ENCODE results near the gene FANCE. TPM values are rescaled to one million over a fixed set of nuclear protein-coding genes. Genes with fewer than 3 reads are reported as not detected.

The FANCE gene
- total RNA-seq, 1 experiment from 2014 or later, result 4.3 TPM

DNA sequence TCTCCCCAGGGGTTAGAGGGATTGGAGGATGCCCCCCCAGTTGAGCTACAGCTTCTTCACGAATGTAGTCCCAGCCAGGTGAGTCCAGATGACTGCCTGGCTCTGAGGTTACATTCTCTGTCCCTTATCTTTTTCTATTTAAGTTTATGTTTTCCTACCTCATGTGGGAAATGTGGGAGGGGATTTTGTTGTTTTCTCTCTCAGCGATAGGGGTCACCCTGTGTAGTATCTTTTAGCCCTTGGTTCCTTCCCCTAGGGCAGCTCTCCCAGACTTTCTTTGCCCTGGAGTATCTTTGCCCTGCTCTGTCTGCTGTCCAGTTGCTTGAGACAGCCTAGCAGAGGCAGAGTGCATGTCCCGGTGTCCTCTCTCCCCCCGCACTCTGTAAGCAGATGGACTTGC, 5.8 kb downstream of the FANCE start:
- TF ChIP-seq POLR2AphosphoS5 (IDR thresholded peaks at IDR 0.05; ENCODE audit: low read depth, low read length) (no peak), TCF7L2 (IDR thresholded peaks at IDR 0.05; ENCODE audit: low read depth, low read length) (no peak), REST (IDR thresholded peaks at IDR 0.05; ENCODE audit: insufficient read depth in 1 of 2, low read depth in 2 of 2, low read length in 1 of 2) (no peak), SIN3A (IDR thresholded peaks at IDR 0.05; ENCODE audit: borderline replicate concordance, insufficient read depth, low read depth, low read length) (no peak)
- TF ChIP-seq, protein P1, sequence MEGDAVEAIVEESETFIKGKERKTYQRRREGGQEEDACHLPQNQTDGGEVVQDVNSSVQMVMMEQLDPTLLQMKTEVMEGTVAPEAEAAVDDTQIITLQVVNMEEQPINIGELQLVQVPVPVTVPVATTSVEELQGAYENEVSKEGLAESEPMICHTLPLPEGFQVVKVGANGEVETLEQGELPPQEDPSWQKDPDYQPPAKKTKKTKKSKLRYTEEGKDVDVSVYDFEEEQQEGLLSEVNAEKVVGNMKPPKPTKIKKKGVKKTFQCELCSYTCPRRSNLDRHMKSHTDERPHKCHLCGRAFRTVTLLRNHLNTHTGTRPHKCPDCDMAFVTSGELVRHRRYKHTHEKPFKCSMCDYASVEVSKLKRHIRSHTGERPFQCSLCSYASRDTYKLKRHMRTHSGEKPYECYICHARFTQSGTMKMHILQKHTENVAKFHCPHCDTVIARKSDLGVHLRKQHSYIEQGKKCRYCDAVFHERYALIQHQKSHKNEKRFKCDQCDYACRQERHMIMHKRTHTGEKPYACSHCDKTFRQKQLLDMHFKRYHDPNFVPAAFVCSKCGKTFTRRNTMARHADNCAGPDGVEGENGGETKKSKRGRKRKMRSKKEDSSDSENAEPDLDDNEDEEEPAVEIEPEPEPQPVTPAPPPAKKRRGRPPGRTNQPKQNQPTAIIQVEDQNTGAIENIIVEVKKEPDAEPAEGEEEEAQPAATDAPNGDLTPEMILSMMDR (IDR thresholded peaks at IDR 0.05), result no peak
- ChIA-PET CTCF (no interaction called here), POLR2A (no interaction called here)
- Histone ChIP-seq H3K9me3 (ENCODE audit: control insufficient read depth, insufficient read depth, low read depth, low read length) (no peaks in the 10 kb centered on the region), H3K4me1 (ENCODE audit: control insufficient read depth, insufficient read depth, low read length) (peaks cover 10% of the 10 kb centered on the region), H3K27me3 (ENCODE audit: control insufficient read depth, insufficient read depth, low read length) (no peaks in the 10 kb centered on the region), H3K27ac (ENCODE audit: low read length) (no peak overlapping the region), H3K36me3 (ENCODE audit: control insufficient read depth, insufficient read depth, low read length) (no peaks in the 10 kb centered on the region), H3K4me3 (ENCODE audit: low read depth in 2 of 2, low read length in 2 of 2) (no peak overlapping the region)
- no TSS peak for BruUV-seq (replicated peaks)
- intact Hi-C loops (cut with micrococcal nuclease; ENCODE audit: unreplicated experiment) (no loop called here), in situ Hi-C loops (cut with HindIII; ENCODE audit: low pct_unique_long_range_greater_than_20kb, low sequenced_read_pairs) (no loop called here)
- DNase-seq (ENCODE audit: low read depth, low spot score) (no peak), ATAC-seq (no peak)

DNA sequence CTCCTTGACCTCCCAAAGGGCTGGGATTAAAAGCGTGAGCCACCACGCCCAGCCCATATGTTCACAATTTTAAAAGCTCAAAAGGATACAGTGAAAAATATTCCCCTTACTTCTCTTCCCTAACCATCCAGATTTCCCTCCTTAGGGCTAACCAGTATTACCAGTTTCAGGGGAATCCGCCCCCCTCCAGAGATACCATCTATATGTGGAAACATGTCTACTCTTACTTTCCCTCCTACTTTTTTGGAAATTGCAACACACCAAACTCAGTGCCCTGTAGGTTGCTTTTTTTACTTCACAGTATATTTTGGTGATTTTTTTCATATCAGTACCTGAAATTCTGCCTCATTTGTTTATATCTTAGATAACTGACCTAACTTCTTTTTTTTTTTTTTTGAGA, 9.1 kb downstream of the FANCE start:
- H3K4me3 ChIP-seq (ENCODE audit: low read depth in 2 of 2, low read length in 2 of 2), result no peak overlapping the region
- no TSS peak for BruUV-seq (replicated peaks)
- CTCF ChIA-PET, result no interaction called here
- TF ChIP-seq, protein P1 (IDR thresholded peaks at IDR 0.05), result no peak
- no peak for TF ChIP-seq SIN3A (IDR thresholded peaks at IDR 0.05; ENCODE audit: borderline replicate concordance, insufficient read depth, low read depth, low read length)
- TF ChIP-seq TCF7L2 (IDR thresholded peaks at IDR 0.05; ENCODE audit: low read depth, low read length), result no peak
- TF ChIP-seq POLR2AphosphoS5 (IDR thresholded peaks at IDR 0.05; ENCODE audit: low read depth, low read length), result no peak
- no peak for TF ChIP-seq REST (IDR thresholded peaks at IDR 0.05; ENCODE audit: insufficient read depth in 1 of 2, low read depth in 2 of 2, low read length in 1 of 2)
- POLR2A ChIA-PET, result no interaction called here
- in situ Hi-C loops (cut with HindIII; ENCODE audit: low pct_unique_long_range_greater_than_20kb, low sequenced_read_pairs), result no loop called here
- H3K4me1 ChIP-seq (ENCODE audit: control insufficient read depth, insufficient read depth, low read length), result no peaks in the 10 kb centered on the region
- H3K9me3 ChIP-seq (ENCODE audit: control insufficient read depth, insufficient read depth, low read depth, low read length), result no peaks in the 10 kb centered on the region
- ATAC-seq (no peak), DNase-seq (ENCODE audit: low read depth, low spot score) (no peak)
- no peak overlapping the region for H3K27ac ChIP-seq (ENCODE audit: low read length)
- no peaks in the 10 kb centered on the region for H3K36me3 ChIP-seq (ENCODE audit: control insufficient read depth, insufficient read depth, low read length)
- intact Hi-C loops (cut with micrococcal nuclease; ENCODE audit: unreplicated experiment), result no loop called here
- H3K27me3 ChIP-seq (ENCODE audit: control insufficient read depth, insufficient read depth, low read length), result no peaks in the 10 kb centered on the region
